Measurements from ENCODE around the gene STOM.
"Not testable (repeated sequence)": the region's sequence is repeated elsewhere in the genome, so short reads cannot be mapped to it uniquely, and the experiment has no call there.

Gene STOM

GRCh38 chr9:121369595-121370265, at the start of gene STOM:
Gene STOM (minus strand): TSS chr9:121370250. CDS start chr9:121370187, 63 bp downstream.
- DNase-seq: no peak

- DNase-seq: no peak
These were observed 41.9 kb upstream of the STOM start for GRCh38 chr9:121411993-121412392.

GRCh38 chr9:121405899-121406298, 35.8 kb upstream of the STOM start:
- DNase-seq: no peak

GRCh38 chr9:121404906-121405305, 34.9 kb upstream of the STOM start:
- DNase-seq: no peak

GRCh38 chr9:121399883-121400607, 30.0 kb upstream of the STOM start:
- DNase-seq: no peak

- DNase-seq: no peak
These were observed 29.3 kb upstream of the STOM start for GRCh38 chr9:121399126-121399882.

GRCh38 chr9:121398374-121398773, 28.3 kb upstream of the STOM start:
- DNase-seq: no peak

- DNase-seq: not testable (repeated sequence)
These were observed 27.2 kb upstream of the STOM start for GRCh38 chr9:121397277-121397676.

GRCh38 chr9:121395558-121395957, 25.5 kb upstream of the STOM start:
- DNase-seq: no peak

- DNase-seq: no peak
These were observed 24.2 kb upstream of the STOM start for GRCh38 chr9:121394292-121394691.

GRCh38 chr9:121393318-121393717, 23.3 kb upstream of the STOM start:
- DNase-seq: no peak

- no peak for DNase-seq
These were observed 20.3 kb upstream of the STOM start for GRCh38 chr9:121390372-121390771.

GRCh38 chr9:121388140-121388905, 18.3 kb upstream of the STOM start:
- DNase-seq: no peak

GRCh38 chr9:121386442-121387175, 16.6 kb upstream of the STOM start:
- no peak for DNase-seq

GRCh38 chr9:121383715-121384114, 13.7 kb upstream of the STOM start:
- no peak for DNase-seq

- no peak for DNase-seq
These were observed 10.8 kb upstream of the STOM start for GRCh38 chr9:121380846-121381245.

- no peak for DNase-seq
These were observed 6.3 kb upstream of the STOM start for GRCh38 chr9:121376214-121376830.

- DNase-seq: no peak
These were observed 3.1 kb upstream of the STOM start for GRCh38 chr9:121373011-121373729.

- no peak for DNase-seq
These were observed 2.4 kb upstream of the STOM start for GRCh38 chr9:121372239-121373010.

- no peak for DNase-seq
These were observed 1.5 kb upstream of the STOM start for GRCh38 chr9:121371495-121372061.

Measured in right hindlimb (tissue), 1 donor.